LHCN-M2 (cell line): Measurements from ENCODE around the gene MIAT. TPM values are rescaled to one million over a fixed set of nuclear protein-coding genes. Genes with fewer than 3 reads are reported as not detected.
"Not testable (repeated sequence)": the region's sequence is repeated elsewhere in the genome, so short reads cannot be mapped to it uniquely, and the experiment has no call there.

ENCODE experiments used
- DNase-seq: peaks from one replicate; pipeline ENCODE4 v3.0.0-alpha.2; 2012; ENCODE audit warnings: low read depth
- polyA plus RNA-seq: library from polyadenylated mRNA; unstranded; fragments of >200 nt; gene quantifications from one replicate; pipeline ENCODE4 v1.2.1, GENCODE V29; 2012; ENCODE audit warnings: missing spikeins
- total RNA-seq: library from RNA; depleted of rRNA; stranded (reverse); fragments of >200 nt; gene quantifications from 2 replicates; pipeline ENCODE4 v1.2.3, GENCODE V29; 2014; rRNA removed

The MIAT gene
- total RNA-seq = 0.17 and 0.19 TPM in 2 replicates
- polyA plus RNA-seq = 0.30 TPM

DNA sequence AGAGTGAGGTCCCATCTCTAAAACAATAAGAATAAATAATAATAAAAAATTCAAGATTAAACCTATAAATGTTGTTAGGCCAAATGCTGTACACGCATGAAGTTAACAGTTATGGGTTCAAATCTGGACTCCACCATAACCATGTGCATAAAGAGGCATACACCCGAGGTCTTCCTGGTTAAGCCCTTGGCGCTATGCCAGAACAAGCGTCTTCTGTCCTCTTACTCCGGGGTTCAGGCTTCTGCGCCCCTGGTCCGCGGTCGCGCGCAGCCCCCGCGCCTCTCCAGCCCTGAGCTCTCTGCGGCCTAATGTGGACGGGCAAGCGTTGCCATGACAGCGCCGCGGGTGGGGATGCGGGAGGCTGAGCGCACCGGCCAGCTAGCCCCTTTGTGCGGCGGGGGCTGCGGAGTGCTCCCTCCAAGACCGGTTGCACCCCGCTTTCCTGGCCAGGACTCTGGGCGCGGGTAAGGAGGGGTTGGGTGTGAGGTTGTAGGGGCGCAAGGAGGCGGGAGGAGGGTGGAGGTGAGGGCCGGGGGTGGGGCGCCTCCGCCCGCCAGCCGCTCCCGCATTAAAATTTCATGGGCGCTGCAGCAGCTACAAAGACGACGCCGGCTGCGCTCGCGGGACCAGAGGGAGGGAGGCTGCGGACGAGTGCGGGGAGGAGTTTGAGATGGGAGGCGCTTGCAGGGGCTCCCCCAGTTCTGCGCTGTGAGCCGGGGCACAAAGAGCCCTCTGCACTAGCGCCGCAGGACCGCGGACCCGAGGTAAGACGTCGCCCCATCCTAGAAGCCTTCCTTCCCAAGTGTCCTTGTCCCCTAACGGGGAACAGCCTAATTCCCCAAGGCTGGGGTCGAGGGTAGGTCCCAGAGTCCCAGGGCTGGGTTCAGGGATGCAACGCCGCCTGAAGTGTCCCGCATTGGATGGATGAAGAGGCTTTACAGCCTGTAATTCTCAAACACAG, at the start of gene MIAT:
Gene MIAT (plus strand): TSS at position 698 of the 961 bp plus-strand sequence.
- DNase-seq = no peak

DNA sequence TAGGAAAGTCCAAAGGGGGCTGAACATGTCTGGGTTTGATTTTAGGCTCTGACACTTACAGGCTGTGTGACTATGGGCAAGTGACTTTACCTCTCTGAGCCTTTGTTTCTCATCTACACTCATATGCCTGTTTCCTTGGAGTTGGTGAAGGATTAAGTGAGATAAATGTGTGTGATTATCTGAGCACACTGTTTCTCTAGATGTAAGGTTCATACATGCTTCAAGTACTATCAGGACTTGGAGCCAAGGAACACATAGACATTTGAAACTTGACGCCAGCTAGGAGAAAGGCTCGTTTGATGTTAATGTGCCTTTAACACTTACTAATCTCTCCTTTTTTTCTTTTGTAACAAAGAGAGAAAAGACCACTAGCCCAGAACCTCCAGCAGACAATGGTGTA, 49.3 kb upstream of the MIAT start:
- no peak for DNase-seq

DNA sequence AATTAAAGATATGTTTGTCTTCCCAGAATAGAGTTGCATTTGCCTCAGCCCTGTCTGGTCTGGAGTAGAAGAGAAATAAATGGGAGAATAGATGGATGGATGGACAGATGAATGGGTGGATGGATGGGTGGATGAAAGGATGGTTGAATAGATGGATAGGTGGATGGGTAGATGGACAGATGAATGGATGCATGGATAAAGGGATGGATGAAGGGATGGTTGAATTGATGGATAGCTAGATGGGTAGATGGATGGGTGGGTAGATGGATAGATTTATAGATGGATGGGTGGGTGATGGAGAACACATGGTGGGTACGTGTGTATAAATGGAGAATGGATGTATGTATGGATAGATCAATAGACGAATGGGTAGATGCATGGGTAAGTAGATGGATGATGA, 48.1 kb upstream of the MIAT start:
- no peak for DNase-seq

DNA sequence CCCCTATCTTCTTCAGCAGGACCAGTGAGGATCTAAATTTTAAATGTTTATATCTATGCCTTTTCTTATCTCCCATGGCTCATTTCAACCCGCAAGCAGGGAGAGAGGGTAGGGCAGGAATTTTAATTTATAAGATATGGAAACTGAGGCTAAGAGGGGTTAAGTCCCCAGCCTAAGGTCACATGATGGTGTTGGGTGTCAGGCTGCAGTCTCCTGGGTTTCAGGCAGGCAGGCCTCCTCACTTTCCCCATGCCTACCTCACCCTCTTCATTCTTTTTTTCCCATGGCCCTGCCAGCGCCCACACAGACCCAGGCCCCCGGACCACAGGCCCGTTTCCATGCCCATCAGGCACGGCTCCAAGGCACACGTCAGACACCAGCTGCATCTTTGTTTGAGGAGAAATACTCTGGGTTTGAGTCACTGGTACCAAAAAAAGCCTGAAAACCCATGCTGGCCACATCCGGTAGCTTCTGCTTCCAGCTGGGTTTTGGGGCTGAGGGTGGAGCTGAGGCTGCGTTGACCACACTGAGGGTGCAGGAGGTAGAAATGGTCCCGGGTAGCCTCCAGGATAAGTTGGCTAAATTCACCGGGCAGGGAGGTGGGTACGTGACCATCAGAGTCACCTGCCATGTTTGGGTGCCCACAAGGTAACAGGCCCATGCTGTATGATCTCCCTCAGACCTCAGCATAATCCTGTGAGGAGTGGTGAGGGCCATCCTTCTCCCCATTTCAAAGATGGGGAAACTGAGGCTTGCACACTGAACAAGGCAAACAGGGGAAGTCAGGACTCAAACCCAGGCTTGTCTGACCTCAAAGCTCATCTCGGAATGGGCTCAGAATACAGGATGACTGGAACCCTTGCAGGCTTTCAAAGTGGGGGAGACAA, 47.1 kb upstream of the MIAT start:
- peak; percentile 97 for DNase-seq

DNA sequence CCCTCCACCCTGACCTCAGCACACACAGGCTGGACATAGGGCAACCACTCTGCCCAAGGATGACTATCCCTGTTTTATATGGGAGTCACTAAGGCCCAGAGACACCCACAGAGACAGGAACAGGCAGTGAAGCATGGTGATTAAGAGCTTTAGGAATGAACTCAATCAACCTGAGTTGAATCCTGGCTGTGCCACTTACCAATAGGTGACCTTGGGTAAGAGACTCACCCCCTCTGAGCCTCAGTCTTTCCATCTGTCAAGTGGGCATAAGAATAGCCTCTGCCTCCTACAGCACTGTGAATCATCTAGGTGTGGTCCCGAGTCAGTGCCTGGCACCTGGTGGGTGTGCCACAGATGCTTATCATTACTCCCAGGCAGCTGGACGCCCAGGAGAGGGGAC, 46.4 kb upstream of the MIAT start:
- peak; percentile 58 for DNase-seq

DNA sequence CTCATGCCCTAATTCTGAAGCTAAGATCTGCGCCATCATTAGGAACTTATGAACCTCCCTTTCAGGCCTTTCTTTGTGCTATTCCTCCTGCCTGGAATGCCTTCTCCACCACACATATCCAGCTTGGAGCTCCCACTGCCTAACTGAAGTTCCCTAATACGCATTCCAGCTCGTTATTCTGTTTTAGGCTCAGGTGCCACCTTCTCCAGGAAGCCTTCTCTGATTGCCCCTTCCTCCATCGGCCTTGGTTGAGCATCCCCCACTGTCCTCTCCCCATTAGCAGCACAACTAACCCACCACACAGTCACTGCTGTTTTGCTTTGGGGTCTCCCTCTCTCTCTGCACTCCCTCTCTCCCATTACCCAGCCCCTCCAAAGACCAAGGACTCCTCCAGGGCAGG, 44.7 kb upstream of the MIAT start:
- no peak for DNase-seq

DNA sequence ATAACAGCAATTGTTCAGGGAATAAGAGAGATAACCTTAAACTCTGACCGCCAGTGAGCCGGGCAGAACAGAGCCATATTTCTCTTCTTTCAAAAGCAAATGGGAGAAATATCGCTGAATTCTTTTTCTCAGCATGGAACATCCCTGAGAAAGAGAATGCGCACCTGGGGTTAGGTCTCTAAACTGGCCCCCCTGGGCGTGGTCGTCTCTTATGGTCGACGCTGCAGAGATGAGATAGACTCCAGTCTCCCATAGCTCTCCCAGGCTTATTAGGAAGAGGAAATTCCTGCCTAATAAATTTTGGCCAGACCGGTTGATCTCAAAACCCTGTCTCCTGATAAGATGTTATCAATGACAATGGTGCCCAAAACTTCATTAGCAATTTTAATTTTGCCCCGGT, 43.6 kb upstream of the MIAT start:
- DNase-seq = not testable (repeated sequence)

DNA sequence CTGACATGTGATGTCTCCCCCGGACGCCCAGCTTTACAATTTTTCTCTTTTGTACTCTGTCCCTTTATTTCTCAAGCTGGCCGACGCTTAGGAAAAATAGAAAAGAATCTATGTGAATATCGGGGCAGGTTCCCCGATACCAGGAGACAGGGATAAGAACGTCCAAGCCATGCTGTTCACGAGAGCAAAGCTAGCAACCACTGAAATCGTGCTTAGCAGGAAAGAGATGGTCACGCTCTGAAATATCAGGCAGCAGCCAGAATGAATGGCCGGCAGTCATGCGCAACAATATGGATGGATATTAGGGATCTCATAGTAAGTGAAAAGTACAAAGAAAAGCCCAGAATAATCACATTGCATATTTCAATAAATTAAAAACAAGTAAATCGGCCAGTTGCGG, 43.1 kb upstream of the MIAT start:
- DNase-seq = no peak

DNA sequence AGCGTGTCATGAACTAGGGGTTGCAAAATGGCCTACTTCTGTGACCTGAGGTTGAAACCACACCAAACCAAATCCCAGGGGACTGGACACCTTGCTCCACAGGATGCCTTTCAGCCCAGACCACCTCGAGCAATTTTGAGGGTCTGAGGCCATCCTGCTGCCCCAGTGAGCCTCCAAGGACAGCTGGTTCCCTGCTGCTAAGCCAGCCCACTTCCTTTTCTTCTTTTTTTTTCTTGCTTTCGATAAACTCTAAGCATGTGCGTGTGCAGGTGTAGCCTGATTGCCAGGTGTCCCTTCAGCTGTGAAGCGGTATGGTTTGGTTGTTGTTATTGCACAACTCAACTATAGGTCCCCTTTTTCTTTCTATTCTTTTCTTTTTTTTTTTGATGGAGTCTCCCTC, 42.2 kb upstream of the MIAT start:
- DNase-seq = no peak

DNA sequence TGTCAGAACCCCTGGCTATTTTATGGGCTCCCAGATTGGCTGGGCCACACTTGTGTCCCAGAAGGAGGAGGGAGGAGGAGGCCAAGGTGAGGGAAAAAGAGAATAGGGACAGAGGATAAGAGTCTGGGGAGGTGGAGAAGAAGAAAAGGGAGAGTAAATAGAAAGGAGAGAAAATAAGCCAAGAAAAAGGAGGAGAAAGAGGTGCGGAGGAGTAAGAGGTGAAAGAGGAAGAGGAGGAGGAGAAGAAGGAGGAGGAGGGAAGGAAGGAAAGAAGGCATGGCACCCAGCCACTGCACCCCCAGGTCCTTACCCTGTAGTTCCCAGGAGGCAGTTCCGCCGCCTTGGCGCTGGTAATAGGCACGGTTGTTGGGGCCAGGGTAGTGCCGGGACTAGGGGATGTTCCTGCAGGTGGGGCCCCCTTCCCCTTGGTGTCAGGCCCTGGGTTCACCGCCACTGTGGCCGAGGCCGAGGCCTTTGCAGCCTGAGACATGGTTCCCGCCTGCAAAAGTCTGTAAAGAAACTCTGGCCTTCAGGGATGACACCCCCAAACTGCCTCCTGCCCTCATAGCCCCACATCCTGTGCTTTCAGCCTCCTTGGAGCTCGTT, 41.5 kb upstream of the MIAT start:
- no peak for DNase-seq

DNA sequence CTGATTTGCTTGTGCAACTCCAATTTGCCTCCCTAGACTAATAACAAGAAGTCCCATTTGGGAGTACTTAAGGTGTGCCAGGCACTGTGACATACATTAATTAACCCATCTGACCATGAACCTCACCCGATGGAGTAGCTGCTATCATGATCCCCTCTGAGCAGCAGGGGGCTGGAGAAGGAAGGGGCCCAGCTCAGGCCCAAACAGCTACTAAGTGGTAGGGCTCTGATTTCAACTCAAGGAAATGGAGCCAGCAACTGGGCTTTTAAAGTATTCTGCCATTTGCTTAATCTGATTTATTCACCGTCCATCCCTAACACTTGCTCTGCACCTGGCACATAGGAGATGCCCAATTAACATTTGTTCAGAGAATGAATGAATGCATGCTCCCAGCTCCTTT, 40.7 kb upstream of the MIAT start:
- DNase-seq = no peak

DNA sequence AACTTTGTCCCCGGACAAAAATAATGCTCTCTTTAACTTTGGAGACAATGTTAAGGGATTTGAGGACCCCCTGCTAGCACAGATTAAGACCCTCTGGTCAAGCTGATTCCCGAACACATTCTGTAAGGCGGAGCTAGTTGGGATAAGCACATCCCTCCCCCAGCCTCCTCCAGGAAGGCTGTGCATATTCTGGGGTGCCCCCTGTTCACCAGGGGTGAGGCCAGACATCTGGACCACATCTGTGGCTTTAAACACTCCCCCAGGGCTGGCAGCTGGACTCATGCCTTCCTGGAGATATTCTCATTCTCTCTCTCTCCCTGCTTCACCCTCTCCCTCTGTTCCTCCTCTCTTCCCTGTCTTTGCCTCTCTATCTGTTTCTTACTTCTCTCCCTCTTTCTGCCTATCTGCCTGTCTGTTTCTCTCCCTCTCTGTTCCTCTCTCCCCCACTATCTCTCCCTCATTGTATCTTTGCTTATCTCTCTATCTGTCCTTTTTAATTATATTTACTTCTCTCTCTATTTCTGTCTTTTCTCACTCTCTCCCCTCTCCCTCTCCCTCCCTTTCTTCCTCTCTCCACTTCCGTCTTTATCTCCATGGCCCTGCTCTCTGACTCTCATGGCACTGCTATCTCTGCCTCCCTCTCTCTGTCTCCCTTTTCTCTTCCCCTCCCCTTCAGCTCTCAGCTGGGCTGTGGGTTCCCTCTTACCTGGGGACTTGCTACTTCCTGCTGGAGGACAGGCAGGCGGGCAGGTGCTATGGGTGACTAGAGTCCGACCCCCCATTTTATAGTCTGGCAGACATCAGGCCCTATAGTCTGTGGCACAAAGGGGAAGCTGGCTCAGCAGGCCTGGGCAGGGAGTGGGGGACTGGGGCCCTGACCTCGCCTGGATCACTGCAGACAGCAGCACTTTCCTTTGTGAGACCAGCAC, 39.9 kb upstream of the MIAT start, which contains the start of gene CRYBB1:
Gene CRYBB1 (minus strand): TSS at position 757 of the 929 bp plus-strand sequence. CDS start 1,708 bp downstream, outside the sequence.
- DNase-seq = no peak

DNA sequence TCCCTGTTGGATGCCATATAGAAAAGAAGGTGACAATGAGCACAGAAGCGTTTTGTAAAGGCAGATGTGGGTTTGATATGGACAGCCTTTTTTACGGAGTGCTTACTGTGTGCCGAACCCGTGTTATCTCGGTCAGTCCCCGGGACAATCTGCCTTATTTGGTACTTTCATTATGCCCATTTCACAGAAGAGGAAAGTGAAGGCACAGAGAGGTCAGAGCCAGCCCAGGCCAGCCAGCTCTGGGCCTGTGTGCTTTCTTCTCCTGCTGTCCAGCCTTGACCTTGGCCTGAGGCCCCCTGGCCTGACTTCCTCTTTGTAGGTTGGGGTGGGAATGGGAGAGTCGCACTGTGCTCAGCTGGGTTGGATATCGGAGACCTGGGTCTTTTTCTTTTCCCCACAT, 38.9 kb upstream of the MIAT start:
- no peak for DNase-seq

DNA sequence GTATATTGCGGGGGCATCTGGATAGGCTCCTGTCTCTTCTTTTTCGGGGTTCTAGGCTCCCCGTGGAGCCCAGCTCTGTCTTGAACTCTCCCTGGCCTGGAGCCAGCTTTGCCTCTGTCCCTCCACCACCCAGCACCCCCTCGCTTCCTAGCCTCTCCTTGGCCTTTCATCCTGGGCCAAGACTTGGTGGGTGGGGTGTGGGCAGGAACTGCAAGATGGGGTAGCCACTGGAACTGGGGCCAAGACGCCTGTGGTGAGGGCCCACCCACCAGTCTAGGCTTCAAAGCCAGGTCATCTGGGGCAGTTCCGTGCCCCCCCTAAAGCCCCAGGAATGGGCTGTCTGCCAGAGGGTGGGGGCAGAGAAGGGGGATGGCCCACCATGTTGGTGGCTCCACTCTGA, 37.9 kb upstream of the MIAT start:
- no peak for DNase-seq

DNA sequence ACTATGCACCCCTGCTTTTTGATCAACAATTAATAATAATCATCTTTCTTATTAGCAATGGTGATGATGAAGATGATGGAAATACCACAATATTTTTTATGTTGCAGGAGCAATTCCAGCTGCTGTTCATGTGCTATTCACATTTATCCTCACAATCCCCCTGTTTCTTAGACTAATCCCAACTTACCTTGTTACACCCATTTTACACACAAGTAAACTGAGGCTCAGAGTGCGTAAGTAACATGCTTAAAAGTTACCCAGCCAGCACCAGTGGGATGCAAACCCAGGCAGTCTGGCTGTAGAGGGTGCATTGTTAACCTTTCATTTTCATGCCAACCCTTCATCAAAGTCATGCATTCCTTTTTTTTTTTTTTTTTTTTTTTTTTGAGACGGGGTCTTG, 37.2 kb upstream of the MIAT start:
- DNase-seq = no peak

DNA sequence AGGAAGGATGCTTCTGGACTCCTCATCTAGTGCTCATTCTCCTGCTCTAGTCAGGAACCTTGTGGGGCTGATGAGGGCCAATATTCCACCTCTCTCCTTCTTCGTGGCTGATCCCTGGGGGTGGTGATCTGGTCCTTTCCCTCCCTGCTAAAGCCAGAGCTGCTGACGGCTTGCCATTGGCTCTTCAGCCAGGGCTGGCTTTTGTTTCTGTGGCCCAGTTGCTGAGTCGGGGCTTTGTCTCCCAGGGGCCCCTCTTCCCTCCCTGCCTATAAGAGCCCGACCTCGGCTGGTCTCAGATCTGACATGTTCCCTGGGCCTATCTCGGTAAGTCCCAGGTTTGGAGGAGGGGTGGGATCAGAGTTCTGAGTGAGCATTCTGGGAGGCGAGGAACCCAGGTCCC, 35.7 kb upstream of the MIAT start, which contains the start of gene CRYBA4:
Gene CRYBA4 (plus strand): TSS at position 301 of the 400 bp plus-strand sequence. CDS start 634 bp downstream, outside the sequence.
- no peak for DNase-seq

DNA sequence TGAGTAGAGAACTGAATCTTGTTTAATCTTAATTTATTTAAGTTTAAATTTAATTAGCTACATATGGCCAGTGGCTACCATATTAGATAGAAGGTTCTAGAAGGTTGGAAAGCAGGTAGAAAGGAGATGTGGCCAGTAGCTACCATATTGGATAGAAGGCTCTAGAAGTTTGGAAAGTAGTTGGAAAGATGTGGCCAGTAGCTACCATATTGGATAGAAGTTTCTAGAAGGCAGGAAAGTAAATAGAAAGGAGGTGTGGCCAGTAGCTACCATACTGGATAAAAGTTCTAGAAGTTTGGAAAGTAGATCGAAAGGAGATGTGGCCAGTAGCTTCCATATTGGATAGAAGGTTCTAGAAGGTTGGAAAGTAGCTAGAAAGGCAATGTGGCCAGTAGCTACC, 33.4 kb upstream of the MIAT start:
- no peak for DNase-seq

DNA sequence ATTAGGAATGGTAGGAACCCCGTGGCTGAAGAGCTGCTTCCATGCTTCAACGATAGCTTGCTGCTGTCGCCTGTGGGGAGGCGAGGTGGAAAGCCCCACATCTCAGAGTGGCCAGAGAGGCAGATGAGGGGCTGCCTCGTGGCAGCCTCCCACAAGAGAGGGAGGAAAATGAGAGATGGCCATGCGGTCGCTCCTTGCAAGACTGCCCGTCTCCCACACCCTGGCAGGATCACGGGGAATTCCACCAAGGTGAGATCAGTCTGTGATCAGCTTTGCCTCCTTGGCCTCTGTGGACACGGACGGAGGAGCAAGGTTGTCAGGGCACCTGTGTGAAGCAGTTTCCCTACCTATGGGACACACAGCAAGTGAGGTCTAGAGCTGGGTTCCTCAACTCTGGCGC, 32.6 kb upstream of the MIAT start:
- no peak for DNase-seq

DNA sequence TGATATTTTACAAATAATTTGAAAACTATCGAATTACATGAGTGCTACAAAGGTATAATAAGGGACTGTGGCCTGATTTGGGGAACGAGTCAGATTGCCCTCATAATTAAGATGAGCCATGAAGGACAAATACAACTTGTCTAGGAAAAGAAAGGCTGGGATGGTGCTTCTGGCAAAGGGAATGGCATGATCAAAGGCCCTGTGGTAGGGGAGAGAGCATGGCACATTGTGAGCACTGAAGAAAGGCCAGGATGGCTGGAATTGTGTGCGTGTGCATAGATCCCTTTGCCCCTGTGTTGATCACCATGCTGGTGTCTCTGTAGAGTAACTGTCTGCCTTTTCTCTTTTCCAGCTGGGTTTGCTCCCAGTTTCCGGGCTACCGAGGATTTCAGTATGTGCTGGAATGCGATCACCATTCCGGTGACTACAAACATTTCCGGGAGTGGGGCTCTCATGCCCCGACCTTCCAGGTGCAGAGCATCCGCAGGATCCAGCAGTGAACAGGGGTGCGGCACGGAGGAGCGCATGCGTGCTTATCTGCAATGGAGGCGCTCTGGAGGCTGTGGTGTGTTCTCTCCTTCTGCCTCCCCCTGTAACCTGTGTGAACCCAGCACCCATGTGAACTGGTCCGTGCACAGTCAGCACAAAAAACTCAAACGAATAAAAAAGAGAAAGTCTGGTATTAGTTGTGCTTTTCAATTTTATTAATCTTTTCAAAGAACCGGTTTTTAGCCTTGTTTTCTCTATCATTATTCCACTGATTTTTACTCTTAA, 27.2 kb upstream of the MIAT start:
- DNase-seq = no peak

DNA sequence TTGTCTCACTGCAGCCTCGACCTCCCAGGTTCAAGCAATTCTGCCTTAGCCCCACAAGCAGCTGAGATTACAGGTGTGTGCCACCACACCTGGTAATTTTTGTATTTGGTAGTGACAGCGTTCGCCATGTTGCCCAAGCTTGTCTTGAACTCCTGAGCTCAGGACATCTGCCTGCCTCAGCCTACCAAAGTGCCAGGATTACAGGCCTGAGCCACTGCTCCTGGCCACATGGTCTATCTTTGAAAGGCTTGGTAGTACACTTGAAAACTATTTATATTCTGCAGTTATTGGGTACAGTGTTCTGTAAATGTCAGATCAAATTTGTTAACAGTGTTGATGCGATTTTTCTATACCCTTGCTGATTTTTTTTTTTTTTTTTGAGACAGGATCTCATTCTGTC, 26.1 kb upstream of the MIAT start:
- no peak for DNase-seq
